Stimulated activated CD4-positive, alpha-beta T cell treated with anti-CD3 and anti-CD28 coated beads, Interleukin-1b, Interleukin-23, amount 100 ng/mL, for 1 hour (primary cell): ENCODE results near the gene NTM.
A peak's percentile ranks its signal among the peaks of the same experiment; 100 is the strongest.

Source experiments
- DNase-seq, 2 donors: peaks; one replicate each; pipeline ENCODE4 v3.0.0-alpha.2; 2020; ENCODE audit warnings: low read depth in 2 of 2

Gene NTM

DNA sequence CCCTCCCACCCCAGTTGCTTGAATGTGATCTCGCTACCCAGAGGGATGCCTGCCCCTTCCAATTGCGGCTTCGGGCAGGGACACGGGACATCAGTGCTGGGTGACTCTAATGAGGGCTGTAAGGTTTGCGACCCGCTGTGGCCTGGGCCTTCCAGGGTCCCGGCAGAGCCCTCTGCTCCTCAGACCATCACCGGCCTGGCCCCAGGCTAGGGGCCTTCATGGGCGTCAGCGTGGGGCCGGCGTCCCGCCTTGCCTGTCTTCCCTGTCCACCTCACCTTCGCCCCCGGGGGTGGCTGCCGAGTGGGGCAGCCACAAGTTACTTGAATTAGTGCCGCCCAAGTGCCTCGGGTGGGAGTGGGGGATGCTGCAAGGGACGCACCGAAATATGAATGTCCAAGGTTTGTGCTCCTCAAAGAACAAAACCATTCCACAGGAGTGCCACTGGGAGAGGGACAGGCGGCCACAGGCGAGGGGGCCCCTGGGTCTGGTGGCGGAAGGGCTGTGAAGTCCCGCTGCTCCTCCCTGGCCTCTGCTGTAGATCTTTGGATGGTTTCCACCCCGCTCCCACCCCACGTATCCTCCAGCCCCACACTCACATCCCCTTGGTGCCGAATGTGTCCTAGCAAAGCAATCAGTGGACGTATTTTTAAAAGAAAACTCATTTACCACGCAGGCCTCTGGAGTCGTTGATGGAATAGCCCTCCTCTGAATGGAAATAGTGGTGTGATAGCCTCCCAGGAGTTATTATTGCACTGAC, 317.1 kb downstream of the NTM start:
- DNase-seq = no peak

- DNase-seq = no peak
Measured at GRCh38 chr11:131688048-131688693, 317.8 kb downstream of the NTM start.

GRCh38 chr11:131689049-131689925, 318.9 kb downstream of the NTM start:
- DNase-seq = no peak

DNA sequence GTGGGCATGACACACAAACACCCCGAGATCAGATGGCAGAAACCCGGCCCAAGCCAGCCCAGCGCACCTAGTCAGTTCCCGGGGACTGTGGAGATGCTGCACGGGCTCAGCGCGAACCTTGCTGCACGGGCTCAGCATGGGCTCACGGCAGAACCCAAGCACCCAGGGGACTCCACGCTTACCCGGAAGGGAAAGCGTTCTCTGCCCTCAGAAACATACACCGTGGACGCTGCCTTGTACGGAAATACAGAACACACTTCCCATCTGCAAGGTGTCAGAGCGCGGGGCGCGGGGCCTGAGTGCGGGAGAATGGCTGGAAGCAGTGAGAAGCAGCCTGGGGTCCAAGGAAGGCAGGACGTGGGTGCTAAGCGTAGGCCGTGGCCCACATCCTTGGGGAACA, 319.9 kb downstream of the NTM start:
- DNase-seq = no peak

DNA sequence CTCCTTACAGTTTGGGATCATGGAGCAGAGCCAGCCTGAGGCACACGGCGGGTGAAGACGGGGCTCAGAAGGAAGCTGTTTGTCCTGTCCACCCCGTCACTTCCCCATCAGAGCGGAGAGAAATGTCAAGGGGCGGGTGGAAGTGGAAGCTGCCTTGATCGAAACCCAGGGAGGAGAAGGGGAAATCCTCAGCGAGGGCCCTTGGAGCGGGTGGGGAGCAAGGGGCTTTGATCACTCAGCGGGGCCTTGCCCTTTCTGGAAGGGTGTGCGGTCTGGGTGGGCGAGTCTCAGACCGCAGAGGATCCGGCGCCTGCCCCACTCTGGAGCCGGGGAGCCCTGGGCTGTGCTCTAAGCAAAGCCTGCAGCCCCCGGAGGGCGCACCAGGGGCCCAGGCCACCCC, 320.4 kb downstream of the NTM start:
- DNase-seq = no peak

DNA sequence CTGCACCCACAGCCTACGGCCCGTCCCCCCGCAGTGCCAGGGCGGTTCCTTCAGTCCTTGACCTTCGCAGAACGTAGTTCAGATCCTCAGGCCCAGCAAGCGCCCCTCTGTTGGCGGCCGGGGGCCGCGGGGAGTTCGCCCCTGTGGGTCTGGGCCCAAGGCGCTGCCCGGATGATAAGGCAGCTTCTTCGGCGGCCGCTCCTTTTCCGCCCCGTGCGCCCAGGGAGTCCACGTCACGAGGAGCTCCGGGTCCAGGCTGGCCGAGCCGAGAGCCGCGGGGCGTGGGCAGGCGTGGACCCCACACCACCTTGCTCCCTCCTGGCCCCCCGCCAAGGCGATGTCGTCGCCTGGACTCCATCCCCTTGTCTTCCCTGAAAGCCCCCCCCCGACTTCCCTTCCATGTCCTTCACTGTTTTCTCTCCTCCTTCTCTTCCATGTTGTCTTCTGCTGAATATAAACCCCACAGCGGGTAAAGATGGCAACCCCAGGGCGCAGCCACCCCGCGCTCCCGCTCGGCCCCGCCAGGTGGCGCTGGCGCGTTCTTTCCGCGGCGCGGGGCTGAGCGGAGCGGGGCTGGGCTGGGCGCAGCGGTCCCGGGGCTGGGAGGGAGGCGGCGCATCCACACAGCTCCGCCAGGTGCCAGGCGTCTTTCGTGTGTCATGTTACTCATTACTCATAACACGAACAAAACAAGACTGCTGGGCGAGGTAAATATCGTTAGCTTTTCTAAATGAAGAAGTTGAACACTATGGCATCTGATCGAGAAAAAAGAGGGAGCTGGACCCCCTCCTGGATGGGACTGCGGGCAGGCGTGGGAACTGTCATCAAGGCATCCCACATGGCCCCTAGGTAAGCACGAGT, 321.0 kb downstream of the NTM start:
- DNase-seq = no peak

GRCh38 chr11:131692151-131692550, 321.7 kb downstream of the NTM start:
- DNase-seq = no peak

DNA sequence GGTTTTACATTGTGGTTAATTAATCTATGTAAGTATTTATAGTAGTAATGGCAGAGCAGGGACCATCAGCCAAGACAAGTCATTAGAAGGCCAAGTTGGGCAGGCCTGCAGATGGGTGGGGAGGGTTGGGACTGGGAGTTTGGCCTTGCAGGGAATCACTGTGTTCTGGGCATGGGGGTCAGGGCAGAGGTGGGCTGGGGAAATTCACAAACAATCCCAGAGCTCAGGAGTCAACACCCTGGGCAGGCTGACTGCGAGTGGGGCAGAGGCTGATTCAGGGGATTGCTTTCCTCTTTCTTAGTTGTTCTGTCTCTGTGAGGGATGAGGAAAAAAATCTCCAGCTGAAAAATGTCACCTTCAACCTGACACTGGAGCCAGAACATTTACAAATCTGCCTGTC, 322.5 kb downstream of the NTM start:
- no peak for DNase-seq

DNA sequence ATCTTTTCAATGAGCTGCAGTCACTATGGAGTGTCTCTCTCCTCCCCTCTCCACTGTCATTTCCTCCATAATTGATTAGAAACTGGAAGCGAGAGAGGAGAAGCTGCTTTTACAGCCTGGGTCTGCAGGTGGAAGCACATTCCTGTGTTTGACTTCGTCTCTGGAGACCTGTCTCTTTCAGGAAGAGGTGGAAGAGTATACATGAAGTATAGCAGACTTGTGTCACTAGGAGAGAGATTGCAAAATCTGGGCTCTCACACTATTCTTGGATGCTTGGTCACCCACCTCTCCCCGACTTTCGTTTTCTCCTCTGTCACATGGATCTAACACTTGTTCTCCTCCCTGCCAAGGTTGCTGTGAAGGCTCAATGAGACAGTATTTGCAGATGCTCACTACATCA, 323.3 kb downstream of the NTM start:
- DNase-seq = no peak

DNA sequence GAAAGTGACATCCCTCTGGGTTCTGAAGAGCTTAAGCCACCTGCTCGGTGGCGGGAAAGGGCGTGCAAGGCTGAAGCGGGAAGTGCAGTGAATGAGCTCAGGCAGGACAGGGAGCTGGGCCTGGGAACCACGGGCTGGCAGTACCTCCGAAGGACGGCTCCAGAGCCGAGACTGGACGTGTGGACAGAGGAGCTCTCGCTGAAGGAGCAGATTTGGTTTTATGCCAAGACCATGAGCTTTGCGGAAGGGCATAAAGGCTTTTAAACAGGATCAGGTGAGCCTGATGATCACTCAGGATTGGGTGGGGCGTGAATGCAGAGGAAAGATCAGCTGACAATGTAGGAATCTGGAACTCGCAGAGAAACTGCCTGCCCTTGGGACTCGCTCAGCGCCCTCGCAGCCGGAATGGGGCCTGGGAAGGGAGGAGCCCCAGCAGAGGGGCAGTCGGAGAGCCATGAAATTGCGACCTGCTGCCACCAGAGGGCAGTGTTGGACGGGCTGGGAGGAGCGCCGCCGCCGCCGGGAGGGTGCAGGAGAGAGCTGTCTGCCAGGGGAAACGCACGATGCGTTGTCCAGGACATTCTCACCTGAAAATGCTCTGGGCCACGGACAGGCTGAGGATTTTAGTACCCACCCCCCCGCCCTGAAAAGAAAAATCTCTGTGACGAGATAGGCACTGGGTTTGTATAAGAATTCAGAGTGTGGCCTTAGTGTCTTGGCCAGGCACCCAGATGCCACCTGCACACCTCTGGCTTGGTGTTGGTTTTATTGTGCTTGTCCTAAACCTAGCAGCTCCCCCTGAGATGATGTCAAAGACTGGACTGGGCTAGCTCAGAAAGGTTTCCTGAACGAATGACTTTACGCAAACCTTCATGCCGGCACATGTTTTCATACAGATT, 324.4 kb downstream of the NTM start:
- peak in 1 of 2 donors; percentile 39 for DNase-seq

GRCh38 chr11:131695889-131696429, 325.5 kb downstream of the NTM start:
- no peak for DNase-seq

- DNase-seq = no peak
Measured at GRCh38 chr11:131696690-131697089, 326.3 kb downstream of the NTM start.

- DNase-seq = no peak
Measured at GRCh38 chr11:131703311-131703710, 332.9 kb downstream of the NTM start.

- DNase-seq = no peak
Measured at GRCh38 chr11:131704682-131705081, 334.3 kb downstream of the NTM start.

DNA sequence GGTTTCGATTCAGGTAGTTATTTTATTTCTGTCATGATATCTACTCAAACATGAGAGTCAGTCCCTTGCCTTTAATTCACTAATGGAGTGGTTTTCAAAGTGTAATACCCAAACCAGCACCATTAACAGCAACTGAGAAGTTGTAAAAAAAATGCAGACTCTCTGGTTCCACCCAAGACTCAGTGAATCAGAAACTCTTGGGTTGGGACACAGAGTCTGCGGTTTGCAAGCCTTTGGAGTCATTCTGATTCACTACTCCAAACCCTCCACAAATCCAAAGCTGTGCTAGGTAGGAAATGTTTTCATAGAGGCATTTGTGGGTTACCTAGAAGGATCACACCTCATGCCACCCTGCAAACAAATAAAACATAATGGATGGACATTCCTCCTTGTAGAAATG, 340.1 kb downstream of the NTM start:
- DNase-seq = no peak

DNA sequence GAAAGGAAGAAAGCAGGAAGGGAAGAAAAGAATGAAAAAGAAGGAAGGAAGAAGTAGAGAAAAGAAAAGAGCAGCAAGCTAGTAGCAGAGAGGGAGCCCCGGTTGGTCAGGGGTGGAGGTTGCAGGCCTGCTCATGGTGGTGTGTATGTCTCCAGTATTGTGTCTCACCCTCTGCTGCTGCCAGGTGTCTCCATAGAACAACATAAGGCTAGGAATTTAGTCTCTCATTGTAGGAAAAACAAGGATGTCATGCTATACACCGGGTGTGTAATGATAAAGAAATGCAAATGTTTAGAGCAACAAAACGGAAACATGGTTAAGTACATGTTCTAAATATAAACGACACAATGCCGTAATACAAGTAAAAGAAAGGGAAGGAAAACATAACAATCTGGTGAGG, 342.5 kb downstream of the NTM start:
- no peak for DNase-seq

GRCh38 chr11:131713529-131714134, 343.2 kb downstream of the NTM start:
- no peak for DNase-seq

- DNase-seq = no peak
Measured at GRCh38 chr11:131717616-131718015, 347.2 kb downstream of the NTM start.

DNA sequence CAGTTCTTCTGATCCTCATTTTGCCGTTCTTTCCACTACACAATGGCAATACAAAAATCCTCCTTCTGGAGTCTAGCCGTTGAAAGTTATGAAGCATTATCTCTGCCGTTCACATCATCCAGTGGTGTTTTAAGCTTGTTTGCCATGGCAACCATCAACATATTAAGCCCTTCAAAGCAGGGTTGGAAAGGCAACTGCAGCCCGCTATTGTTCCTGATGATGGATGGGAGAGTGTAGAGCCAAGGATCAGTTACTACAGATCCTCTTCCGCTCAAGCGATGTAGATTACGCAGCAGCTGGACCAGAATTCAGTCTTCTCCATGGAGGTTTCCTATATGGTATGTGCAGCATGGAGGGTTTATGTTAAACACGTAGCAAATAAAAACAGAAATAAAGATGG, 352.7 kb downstream of the NTM start:
- DNase-seq = no peak

DNA sequence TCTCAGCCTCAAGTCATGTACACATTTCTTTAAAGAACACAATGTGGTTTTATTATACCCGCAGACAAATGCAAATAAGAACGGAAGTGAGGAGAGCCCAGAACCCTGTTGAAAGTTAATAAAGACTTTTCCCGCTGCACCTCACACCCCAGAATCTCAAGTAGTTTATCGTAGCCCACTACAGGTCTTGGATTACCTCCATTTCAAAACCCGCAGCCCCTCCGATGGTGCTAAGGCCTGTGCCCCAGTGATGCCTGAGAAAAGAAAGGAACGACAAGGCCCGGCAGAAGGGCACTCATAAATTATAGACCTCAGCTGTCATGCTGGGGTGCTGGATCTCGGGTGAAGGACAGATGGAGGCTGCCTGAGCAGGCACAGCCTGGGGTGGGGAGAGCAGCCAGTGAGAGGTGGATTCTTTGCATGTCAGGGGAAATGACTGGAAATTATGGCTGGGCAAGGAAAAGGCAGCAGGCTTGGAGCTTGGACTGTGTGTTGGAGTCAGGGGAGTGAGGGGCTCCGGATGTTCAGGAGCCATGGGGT, 354.1 kb downstream of the NTM start:
- DNase-seq = no peak
